HG03571 (cell line): ENCODE measurements around the gene HYAL1.
A peak's percentile ranks its signal among the peaks of the same experiment; 100 is the strongest.
"Not testable (repeated sequence)": the region's sequence is repeated elsewhere in the genome, so short reads cannot be mapped to it uniquely, and the experiment has no call there.

ENCODE experiments used
- ATAC-seq: cut with Tn5 transposase; IDR thresholded peaks from one replicate; pipeline ENCODE4 v1.9.1; 2021; ENCODE audit not compliant: unreplicated experiment

Gene HYAL1

GRCh38 chr3:50294492-50295403 is 8.6 kb downstream of the HYAL1 start:
- no peak for ATAC-seq

DNA sequence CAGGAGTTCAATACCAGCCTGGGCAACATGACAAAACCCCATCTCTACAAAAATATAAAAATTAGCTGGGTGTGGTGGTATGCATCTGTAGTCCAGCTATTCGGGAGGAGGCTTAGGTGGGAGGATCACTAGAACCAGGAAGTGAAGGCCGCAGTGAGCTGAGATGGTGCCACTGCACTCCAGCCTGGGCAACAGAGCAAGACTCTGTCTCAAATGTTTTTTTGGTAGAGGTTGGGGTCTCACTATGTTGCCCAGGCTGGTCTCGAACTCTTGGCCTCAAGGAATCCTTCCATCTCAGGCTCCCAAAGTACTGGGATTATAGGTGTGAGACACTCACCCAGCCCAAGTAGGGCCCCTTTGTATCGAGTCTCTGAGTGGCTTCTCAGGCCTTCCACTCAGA is 9.3 kb downstream of the HYAL1 start:
- no peak for ATAC-seq

GRCh38 chr3:50293079-50293801 is 10.1 kb downstream of the HYAL1 start:
- no peak for ATAC-seq

DNA sequence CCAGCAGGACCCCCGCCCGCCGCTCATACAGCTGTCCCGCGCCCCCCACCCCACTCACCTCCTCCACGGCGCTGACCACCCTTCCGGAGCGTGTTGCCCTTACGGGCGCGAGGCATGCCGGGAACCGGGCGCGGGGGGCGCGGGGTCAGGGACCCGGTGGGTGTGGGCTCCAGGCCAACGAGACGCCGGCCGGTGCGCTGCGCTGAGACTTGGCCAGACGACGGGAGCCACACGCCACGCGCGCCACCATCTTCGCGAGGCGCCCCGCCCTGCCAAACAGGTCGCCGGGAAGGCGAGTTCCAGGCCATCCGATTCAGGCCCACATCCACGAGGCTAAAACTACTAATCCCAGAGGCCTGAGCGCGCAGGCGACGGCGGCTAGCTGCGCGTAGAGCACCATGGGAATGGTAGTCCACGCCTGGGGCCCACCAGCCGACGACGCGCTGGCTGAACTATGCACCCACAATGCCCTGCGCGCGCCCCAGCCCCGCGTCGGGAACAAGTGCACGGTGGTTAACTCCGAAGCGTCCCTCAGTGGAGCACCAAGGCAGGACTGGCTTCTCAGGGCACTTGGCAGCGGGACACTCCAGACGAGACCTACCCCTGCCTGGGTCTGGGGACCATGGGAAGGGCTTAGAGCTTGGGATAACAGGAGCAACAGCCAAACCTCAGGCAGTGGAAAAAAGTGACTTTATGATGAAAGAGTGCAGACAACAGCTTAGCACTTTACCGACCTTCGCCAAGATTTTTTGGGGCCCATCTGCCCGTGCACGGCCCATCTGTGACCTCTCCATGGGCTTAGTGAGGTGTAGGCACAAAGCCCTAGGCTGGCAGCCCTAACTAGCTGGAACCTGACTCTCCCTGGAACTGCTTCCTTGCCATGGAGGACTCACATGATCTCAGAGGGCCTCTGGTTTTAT is 11.0 kb downstream of the HYAL1 start, which contains the start of gene IFRD2:
Gene IFRD2 (minus strand): TSS at position 271 of the 920 bp plus-strand sequence. CDS start 155 bp downstream, at position 116.
- ATAC-seq, result peak; percentile 91

DNA sequence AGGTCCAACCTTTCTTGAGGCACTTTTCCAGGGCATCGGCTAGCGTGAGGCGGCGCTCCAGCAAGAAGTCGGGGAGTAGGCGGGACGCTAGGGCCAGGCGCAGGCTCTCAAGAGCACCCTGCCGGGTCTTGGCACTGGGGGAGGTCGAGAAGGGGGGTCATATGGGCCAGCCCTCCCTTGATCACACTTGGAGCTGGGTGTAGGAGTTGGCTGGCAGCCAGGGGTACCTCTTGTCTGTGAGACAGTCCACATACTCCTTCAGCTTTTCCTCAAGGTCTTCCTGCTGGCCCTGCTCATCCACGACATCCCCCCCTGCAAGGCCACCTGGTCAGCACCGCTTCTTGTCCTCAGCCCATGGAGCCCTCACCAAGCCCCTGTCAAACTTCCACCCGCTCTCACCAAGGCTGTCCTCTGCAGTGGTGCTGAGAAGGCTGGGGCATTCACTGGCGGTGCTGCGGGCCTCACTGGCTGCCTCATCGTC is 13.2 kb downstream of the HYAL1 start:
- no peak for ATAC-seq

DNA sequence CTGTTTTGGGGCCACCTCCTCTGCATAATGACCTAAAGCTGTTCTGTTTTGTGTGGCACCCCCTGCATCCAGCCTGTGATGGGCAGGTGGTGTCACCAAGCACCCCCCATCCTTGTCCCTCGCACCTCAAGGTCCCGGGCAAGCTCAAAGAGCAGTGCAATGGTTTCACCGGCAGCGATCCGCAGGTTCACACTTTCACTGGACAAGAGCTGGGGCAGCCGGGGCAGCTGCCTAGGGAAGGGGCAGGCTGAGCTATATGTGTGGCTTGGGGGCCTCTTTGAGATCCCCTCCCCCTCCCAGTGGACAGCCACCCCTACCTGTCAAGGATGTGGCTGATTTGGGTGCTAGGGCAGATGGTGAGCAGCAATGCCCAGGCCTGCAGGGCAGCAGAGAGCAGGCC is 14.2 kb downstream of the HYAL1 start:
- ATAC-seq, result no peak

DNA sequence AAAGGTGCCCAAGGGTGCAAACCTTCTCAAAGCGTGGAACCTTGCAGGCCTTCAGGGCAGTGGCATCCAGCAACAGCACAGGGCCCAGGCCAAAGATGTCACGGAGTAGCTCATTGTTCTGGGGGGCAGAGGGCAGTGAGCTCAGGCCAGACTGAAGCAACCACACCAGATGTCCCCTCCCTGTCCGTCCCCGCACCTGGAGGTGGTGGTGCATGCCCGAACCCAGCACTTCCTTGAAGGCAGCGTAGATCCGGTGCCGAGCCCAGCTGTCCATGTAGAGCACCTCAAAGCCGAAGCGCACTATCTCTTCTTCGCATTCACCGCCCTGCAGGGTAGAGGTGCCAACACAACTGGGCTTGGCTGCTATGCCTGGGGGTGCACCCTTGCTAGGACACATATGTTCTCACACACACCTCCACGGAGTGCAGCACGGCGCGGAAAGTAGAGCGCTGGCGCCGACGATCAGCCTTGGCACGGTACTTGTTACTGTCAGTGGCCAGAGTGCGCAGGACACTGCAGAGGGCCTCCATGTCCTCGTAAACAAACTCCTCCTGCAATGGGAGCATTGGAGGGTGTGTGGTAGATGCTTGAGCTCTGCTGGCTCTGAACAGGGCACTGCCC is 14.9 kb downstream of the HYAL1 start:
- ATAC-seq, result no peak

- no peak for ATAC-seq
Observed at GRCh38 chr3:50287262-50287661, 16.1 kb downstream of the HYAL1 start.

- ATAC-seq, result no peak
Observed at GRCh38 chr3:50286322-50287227, 16.8 kb downstream of the HYAL1 start.

GRCh38 chr3:50284121-50284520 is 19.3 kb downstream of the HYAL1 start:
- not testable (repeated sequence) for ATAC-seq

DNA sequence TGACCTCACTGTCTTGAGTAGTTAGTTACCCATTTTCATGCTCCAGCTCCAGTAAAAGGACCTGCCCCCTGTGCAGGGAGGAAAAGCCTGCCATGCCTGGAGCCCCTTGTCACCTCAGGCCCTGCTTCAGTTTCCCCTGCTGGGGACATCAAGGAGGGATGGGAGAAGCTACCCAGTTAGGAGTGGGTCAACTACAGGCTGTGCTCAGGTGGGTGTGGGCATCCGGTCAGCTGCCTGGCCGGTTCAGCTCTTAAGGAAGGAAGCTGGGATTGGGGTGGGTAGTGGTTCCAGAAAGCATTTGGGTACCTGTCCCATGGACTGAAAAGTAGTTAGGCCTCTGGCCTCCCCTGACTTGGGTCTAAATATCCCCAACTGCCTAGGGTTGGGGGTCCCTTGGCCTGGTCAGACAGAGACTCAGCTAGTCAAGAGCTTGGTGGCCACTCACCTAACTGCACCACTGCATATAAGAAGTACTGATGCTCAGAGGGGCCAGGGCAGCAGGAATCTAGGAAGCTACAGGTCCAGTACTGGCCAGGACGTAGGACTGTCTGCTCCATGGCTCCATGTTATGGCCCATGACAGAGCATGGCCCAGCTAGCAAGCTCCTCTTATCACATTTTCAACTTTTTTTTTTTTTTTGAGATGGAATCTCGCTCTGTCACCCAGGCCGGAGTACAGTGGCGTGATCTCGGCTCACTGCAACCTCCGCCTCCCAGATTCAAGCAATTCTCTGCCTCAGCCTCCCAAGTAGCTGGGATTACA is 23.9 kb downstream of the HYAL1 start:
- no peak for ATAC-seq

- no peak for ATAC-seq
Observed at GRCh38 chr3:50278880-50279224, 24.5 kb downstream of the HYAL1 start, which contains the start of gene LSMEM2. LSMEM2 (plus strand) TSS chr3:50279087; CDS start chr3:50279114, 27 bp downstream.

DNA sequence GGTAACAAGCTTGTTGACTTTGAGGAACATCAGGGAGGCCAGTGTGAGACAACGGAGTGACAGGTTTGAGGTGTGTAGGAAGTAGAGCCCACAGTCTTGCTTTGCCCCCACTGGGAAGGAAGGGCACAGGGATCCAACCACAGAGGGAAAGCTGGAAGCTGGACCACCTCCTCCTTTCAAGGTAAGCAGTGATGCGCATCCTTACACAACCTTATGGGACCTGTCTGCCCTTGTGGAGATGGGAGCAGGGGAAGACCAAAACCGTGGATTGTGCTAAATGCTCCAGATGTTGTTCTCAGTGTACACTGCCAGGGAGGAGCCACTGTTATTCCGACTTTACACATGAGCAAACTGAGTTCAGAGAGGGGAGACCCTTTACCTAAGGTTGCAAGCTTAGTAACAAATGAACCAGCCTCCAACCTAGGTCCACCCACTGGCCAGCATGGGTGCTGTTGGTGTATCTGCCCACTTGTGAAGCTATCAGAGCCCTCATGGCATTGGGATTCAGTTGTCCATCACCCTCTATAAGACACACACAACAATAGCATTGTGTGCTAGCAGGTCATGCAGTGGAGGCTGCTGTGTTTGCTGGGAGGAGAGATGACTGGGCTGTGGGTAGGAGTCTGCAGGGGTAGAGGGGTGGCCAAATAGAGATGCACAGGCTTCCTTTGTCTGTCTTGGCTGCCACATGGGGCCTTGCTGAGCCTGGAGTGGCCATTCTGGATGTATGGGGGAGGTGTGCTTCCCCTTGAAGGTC is 25.1 kb downstream of the HYAL1 start:
- no peak for ATAC-seq

DNA sequence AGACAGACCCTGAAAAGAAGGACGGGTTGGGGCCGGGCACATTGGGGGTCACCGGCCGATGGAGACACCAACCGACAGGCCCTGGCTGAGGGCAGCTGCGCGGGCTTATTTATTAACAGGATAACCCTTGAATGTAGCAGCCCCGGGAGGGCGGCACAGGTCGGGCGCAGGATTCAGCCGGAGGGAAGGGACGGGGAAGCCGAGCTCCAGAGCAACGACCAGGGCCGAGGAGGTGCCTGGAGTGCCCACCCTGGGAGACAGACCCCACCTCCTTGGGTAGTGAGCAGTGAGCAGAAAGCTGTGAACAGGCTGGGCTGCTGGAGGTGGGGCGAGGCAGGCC is 26.6 kb downstream of the HYAL1 start:
- no peak for ATAC-seq

- ATAC-seq, result no peak
Observed at GRCh38 chr3:50275996-50276761, 27.2 kb downstream of the HYAL1 start.

DNA sequence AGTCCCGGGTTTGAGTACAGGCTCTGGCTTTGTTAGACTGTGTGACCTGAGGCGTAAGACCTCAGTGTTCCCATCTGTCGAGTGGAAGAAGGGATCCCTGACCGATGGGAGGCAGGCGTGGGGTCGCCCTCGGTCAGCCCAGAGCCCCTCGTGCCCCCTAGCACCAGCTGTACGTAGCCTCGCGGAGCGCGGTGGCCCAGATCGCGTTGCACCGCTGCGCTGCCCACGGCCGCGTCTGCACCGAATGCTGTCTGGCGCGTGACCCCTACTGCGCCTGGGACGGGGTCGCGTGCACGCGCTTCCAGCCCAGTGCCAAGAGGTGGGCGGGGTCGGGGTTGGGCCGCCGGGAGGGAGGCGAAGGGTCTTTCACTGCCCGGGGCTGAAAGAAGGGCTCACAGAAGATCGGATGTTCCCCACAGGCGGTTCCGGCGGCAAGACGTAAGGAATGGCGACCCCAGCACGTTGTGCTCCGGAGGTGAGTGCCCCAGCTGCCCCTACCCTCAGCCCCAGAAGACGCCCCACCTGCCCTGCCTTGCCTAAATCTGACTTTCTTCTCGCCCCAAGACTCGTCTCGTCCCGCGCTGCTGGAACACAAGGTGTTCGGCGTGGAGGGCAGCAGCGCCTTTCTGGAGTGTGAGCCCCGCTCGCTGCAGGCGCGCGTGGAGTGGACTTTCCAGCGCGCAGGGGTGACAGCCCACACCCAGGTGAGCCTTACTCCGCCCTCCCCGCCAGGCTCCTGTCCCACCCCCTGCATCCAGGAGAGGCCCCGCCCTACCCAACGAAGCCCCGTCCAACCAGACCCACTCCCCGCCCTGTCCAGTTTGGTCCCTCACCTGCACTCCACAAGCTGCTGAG is 28.0 kb downstream of the HYAL1 start:
- no peak for ATAC-seq
